Ascending aorta (tissue), 2 donors: Measurements from ENCODE around the gene NPAS1. TPM values are rescaled to one million over a fixed set of nuclear protein-coding genes. Genes with fewer than 3 reads are reported as not detected.

Experiments used
- DNase-seq, 2 donors: peaks; one replicate each; pipeline ENCODE4 v3.0.0-alpha.2; 2019; ENCODE audit warnings: low spot score in 2 of 2
- H3K27ac ChIP-seq, 2 donors: fragments of 200-600 bp; sonication (generic); one replicate each; pipeline ENCODE4 v1.5.1; 2016 to 2017; ENCODE audit warnings: mild to moderate bottlenecking in 1 of 2
- H3K27me3 ChIP-seq: fragments of 200-600 bp; sonication (generic); one replicate; pipeline ENCODE4 v1.5.1; 2017
- H3K36me3 ChIP-seq, 2 donors: fragments of 200-600 bp; sonication (generic); one replicate each; pipeline ENCODE4 v1.5.1; 2016
- H3K4me1 ChIP-seq, 2 donors: fragments of 200-600 bp; sonication (generic); one replicate each; pipeline ENCODE4 v1.5.1; 2016 to 2017; ENCODE audit warnings: mild to moderate bottlenecking in 1 of 2
- H3K4me3 ChIP-seq, 2 donors: fragments of 200-600 bp; sonication (generic); one replicate each; pipeline ENCODE4 v1.5.1; 2016 to 2017; ENCODE audit warnings: mild to moderate bottlenecking in 1 of 2
- H3K9me3 ChIP-seq, 2 donors: fragments of 200-600 bp; sonication (generic); one replicate each; pipeline ENCODE4 v1.5.1; 2016
- CTCF ChIP-seq, 3 experiments: fragments of 200-600 bp in 2 of 3; fragments of 450-650 bp in 1 of 3; sonication (generic) in 2 of 3; IDR thresholded peaks; one replicate each; pipeline ENCODE4 v1.5.1; 2016 to 2019; ENCODE audit warnings: antibody characterized with exemption in 3 of 3, mild to moderate bottlenecking in 1 of 3, moderate library complexity in 1 of 3
- intact Hi-C: fragments of 100-400 bp; cut with DNase I; formaldehyde crosslinking; loops from one replicate; pipeline ENCODE4 v1.15.1; 2023
- total RNA-seq: library from RNA; depleted of rRNA; stranded (reverse); fragments of >200 nt; gene quantifications from one replicate; pipeline ENCODE4 v1.1.0, GENCODE V29; 2016

Gene NPAS1
- total RNA-seq, 1 donor from 2014 or later, result not detected

GRCh38 chr19:46980761-46981160, 38.9 kb upstream of the NPAS1 start:
- no peak for TF ChIP-seq CTCF (IDR thresholded peaks at IDR 0.05)
- intact Hi-C loops, result loop anchor here (5.0 kb wide), 1 partner anchor 53 kb away; no protein-coding TSS in a partner anchor
- Histone ChIP-seq H3K27me3 (no peaks in the 10 kb centered on the region), H3K36me3 (no peaks in the 10 kb centered on the region), H3K9me3 (no peaks in the 10 kb centered on the region), H3K4me1 (peaks cover 34 to 88% of the 10 kb centered on the region in 2 donors), H3K4me3 (no peak overlapping the region), H3K27ac (peak overlapping the region in 1 of 2 donors; percentile 70)
- DNase-seq, result no peak

DNA sequence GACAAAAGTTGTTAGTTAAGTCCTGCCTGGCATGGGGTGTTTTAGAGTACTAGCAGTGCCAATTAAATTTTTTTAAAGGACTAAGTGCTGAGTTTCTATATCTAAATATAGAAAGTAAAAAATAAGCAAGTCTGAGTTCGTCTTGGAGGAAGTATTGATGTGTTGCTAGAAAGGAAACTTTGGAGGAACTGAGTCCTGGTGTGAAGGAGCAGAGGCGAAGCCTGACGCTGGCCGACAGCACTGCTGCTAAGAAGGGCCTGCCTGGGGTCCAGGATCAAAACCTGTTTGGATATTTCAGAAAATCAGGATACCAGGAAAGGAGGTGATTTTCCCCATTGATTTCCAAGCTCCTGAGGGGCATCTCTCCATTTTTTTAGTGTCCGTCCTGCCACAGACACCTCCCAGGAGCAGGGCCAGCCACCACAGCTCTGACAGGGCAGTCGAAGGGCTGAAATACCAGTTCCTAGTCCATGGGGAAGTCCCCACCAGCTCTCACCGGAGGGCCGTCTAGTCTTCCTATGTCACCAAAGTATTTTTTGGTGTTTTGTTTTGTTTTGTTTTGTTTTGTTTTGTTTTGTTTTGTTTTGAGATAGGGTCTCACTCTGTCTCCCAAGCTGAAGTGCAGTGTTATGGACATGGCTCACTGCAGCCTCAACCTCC, 38.2 kb upstream of the NPAS1 start:
- Histone ChIP-seq H3K4me3 (no peak overlapping the region), H3K4me1 (peaks cover 33 to 85% of the 10 kb centered on the region in 2 donors), H3K27me3 (no peaks in the 10 kb centered on the region), H3K27ac (peak overlapping the region; percentile 54 to 70), H3K9me3 (no peaks in the 10 kb centered on the region), H3K36me3 (no peaks in the 10 kb centered on the region)
- DNase-seq, result no peak
- intact Hi-C loops, result loop anchor here (5.0 kb wide), 1 partner anchor 54 kb away; no protein-coding TSS in a partner anchor
- no peak for TF ChIP-seq CTCF (IDR thresholded peaks at IDR 0.05)

- Histone ChIP-seq H3K27ac (peak overlapping the region in 1 of 2 donors; percentile 70), H3K4me3 (no peak overlapping the region), H3K9me3 (no peaks in the 10 kb centered on the region), H3K4me1 (peaks cover 17 to 68% of the 10 kb centered on the region in 2 donors), H3K27me3 (no peaks in the 10 kb centered on the region), H3K36me3 (peaks cover 0 to 1% of the 10 kb centered on the region in 2 donors)
- intact Hi-C loops, result loop anchor here (5.0 kb wide), 1 partner anchor 56 kb away; no protein-coding TSS in a partner anchor
- TF ChIP-seq CTCF (IDR thresholded peaks at IDR 0.05), result no peak
- DNase-seq, result no peak
Measured at GRCh38 chr19:46983097-46983496, 36.5 kb upstream of the NPAS1 start.

DNA sequence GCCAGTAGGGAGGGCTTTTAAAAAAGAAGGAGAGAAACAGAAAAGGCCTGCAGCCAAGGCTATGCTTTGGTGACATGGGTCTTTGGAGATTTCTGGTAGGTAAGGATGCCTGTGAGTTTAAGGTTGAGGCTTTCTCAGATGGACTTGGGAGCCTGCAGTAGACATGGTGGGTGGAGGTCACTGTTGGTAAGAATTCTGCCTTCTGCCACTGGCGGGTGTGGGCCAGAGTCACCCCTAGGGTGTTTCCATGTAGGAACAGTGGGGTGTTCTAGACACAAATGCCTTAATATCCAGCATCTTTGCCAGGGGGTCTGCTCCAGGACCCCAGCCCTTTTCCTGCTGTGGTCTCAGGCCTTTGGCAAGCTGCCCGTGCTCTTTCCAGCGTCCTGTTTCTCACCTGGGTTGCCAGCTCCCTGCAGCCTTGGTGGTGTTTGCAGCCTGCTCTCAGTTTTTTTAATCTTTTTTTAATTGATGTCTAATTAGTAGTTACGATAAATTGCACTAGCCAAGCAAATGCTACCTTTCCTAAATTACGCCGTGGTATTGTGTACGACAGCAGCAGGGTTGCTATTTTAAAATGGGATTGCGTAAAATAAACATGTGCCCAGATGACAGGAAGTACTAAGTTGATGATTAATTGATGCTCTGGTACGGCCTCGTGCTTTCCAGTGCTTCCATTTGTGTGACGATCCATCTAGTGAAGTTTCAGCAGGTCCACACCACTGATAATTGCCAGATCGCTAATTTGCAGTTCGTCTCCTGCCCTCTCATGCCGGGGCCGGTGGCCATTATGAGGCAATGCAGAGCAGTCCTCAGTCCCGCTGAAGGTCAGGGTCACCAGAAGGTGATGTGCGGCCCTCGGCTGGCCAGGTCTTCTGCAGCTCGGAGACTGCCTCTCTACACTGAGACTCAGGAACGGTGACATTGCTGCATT, 35.3 kb upstream of the NPAS1 start:
- peak in 1 of 2 donors; percentile 79 for DNase-seq
- no peak for TF ChIP-seq CTCF (IDR thresholded peaks at IDR 0.05)
- Histone ChIP-seq H3K9me3 (no peaks in the 10 kb centered on the region), H3K4me3 (peak overlapping the region in 1 of 2 donors; percentile 18), H3K27me3 (no peaks in the 10 kb centered on the region), H3K27ac (peak overlapping the region; percentile 74 to 77), H3K4me1 (peaks cover 13 to 56% of the 10 kb centered on the region in 2 donors), H3K36me3 (peaks cover 0 to 7% of the 10 kb centered on the region in 2 donors)
- intact Hi-C loops, result loop anchor here (5.0 kb wide), 1 partner anchor 57 kb away; no protein-coding TSS in a partner anchor

- H3K27me3 ChIP-seq, result no peaks in the 10 kb centered on the region
- H3K36me3 ChIP-seq, result peaks cover 6 to 10% of the 10 kb centered on the region in 2 donors
- no peak overlapping the region for H3K4me3 ChIP-seq
- DNase-seq, result no peak
- H3K4me1 ChIP-seq, result peaks cover 10 to 43% of the 10 kb centered on the region in 2 donors
- no peak for TF ChIP-seq CTCF (IDR thresholded peaks at IDR 0.05)
- H3K9me3 ChIP-seq, result no peaks in the 10 kb centered on the region
- peak overlapping the region; percentile 74 to 77 for H3K27ac ChIP-seq
- intact Hi-C loops, result no loop called here
Measured at GRCh38 chr19:46985542-46986415, 33.9 kb upstream of the NPAS1 start.
